Colonic mucosa (tissue), 4 donors: ENCODE results near the gene IMMP2L. TPM values are rescaled to one million over a fixed set of nuclear protein-coding genes. Genes with fewer than 3 reads are reported as not detected.

Experiments used
- DNase-seq: peaks from one replicate; pipeline ENCODE4 v3.0.0-alpha.2; 2020
- H3K27ac ChIP-seq: fragments of 200-600 bp; one replicate; pipeline ENCODE4 v1.8.0; 2021
- H3K27me3 ChIP-seq: fragments of 200-600 bp; one replicate; pipeline ENCODE4 v1.8.0; 2021
- H3K36me3 ChIP-seq: fragments of 200-600 bp; one replicate; pipeline ENCODE4 v1.8.0; 2021
- H3K4me1 ChIP-seq: fragments of 200-600 bp; one replicate; pipeline ENCODE4 v1.8.0; 2021; ENCODE audit warnings: mild to moderate bottlenecking
- H3K4me3 ChIP-seq: fragments of 200-600 bp; one replicate; pipeline ENCODE4 v1.8.0; 2021
- H3K9ac ChIP-seq, 2 donors: one replicate each; pipeline ENCODE4 v1.7.0; 2013; ENCODE audit warnings: control low read depth in 2 of 2, low read depth in 2 of 2, low read length in 2 of 2
- H3K9me3 ChIP-seq: fragments of 200-600 bp; one replicate; pipeline ENCODE4 v1.8.0; 2021
- CTCF ChIP-seq: fragments of 200-600 bp; IDR thresholded peaks from one replicate; pipeline ENCODE4 v1.8.0; 2022; ENCODE audit warnings: antibody characterized with exemption, mild to moderate bottlenecking
- intact Hi-C: fragments of 100-400 bp; cut with DNase I; formaldehyde crosslinking; loops from one replicate; pipeline ENCODE4 v1.14.1; 2022
- total RNA-seq, 2 donors: library from RNA; stranded (reverse); fragmentation: NEBNext Ultra II Directional in 1 of 2; extraction: Animal tissue kit (Norgen Biotek cat#: 25700) in 1 of 2; gene quantifications; one replicate each; pipeline ENCODE4 v1.2.1, GENCODE V29; 2021
- donor health status: healthy.
- donor health status: DM: no; HTN: no; CAD: no.
- donor health status: DM: no; HTN: no; CAD: no.

The IMMP2L gene
- total RNA-seq, 2 donors from 2014 or later = 13.4 to 15.4 TPM

- H3K9me3 ChIP-seq = no peaks in the 10 kb centered on the region
- intact Hi-C loops = loop anchor here (5.0 to 10.0 kb wide), 2 partner anchors 395 to 642 kb away; no protein-coding TSS in a partner anchor
- no peaks in the 10 kb centered on the region for H3K36me3 ChIP-seq
- peak; percentile 78 for TF ChIP-seq CTCF
- H3K27ac ChIP-seq = no peak overlapping the region
- no peaks in the 10 kb centered on the region for H3K4me1 ChIP-seq
- H3K27me3 ChIP-seq = no peaks in the 10 kb centered on the region
- no peak for DNase-seq
- no peak overlapping the region for H3K9ac ChIP-seq
- H3K4me3 ChIP-seq = no peak overlapping the region
Measured at GRCh38 chr7:111089822-111090426, 472.4 kb downstream of the IMMP2L start.

DNA sequence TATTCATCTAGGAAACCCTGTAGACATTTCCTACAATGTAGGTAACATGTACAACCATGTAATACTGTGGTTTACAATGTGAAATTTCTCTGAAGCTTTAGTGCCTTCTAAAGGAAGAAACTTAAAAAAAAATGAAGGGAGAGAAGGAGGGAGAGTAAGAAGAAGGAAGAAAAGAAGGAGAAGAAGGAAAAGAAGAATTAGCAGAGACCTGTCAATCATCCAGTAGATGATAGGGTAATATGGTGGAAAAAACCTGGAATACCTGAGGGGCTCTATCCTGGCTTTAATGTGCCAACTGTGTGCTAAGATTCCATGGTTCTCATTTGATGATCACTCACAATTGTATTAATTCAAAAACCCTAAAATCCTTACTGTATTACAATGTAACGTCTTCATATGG, 474.0 kb downstream of the IMMP2L start:
- H3K4me1 ChIP-seq = no peaks in the 10 kb centered on the region
- H3K4me3 ChIP-seq = no peak overlapping the region
- no peaks in the 10 kb centered on the region for H3K9me3 ChIP-seq
- DNase-seq = no peak
- intact Hi-C loops = no loop called here
- no peaks in the 10 kb centered on the region for H3K27me3 ChIP-seq
- TF ChIP-seq CTCF = no peak
- H3K9ac ChIP-seq = no peak overlapping the region
- no peak overlapping the region for H3K27ac ChIP-seq
- H3K36me3 ChIP-seq = no peaks in the 10 kb centered on the region

DNA sequence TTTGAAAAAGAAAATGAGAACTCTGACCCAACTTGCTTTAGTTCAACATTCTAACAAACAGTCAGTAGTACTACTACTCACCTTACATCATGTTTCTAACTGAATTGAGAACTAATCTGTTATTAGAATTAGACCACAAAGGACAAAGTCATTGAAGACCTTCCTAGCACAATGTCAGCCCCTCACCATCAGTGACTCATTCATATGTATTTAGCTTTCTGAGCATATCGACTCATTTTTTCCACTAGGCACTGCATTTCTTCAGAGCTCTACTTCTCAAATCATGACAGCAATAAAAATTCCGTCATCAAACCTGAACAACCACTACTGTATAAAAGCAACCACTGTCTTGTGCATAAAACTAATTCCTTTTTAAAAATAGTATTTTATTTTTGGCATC, 475.8 kb downstream of the IMMP2L start:
- intact Hi-C loops = no loop called here
- no peak for DNase-seq
- no peak for TF ChIP-seq CTCF

DNA sequence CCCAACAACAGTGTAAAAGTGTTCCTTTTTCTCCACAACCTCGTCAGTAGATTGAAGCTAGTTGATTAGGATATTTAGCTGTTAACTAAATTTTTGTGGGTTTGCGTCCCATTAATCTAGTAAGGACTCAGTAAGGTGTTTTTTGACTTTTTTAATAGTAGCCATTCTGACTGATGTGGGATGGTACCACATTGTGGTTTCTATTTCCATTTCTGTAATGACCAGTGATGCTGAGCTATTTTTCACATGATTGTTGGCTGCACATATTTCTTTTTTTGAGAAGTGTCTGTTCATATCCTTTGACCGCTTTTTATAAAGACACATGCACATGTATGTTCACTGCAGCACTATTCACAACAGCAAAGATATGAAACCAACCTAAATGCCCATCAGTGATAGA, 476.9 kb downstream of the IMMP2L start:
- no peak overlapping the region for H3K27ac ChIP-seq
- TF ChIP-seq CTCF = no peak
- H3K4me1 ChIP-seq = no peaks in the 10 kb centered on the region
- H3K36me3 ChIP-seq = no peaks in the 10 kb centered on the region
- H3K9ac ChIP-seq = no peak overlapping the region
- H3K9me3 ChIP-seq = no peaks in the 10 kb centered on the region
- intact Hi-C loops = no loop called here
- no peak for DNase-seq
- H3K4me3 ChIP-seq = no peak overlapping the region
- H3K27me3 ChIP-seq = no peaks in the 10 kb centered on the region

More for the DNA sequence above, 475.8 kb downstream of the IMMP2L start:
- no peaks in the 10 kb centered on the region for H3K4me1 ChIP-seq
- no peaks in the 10 kb centered on the region for H3K27me3 ChIP-seq
- H3K36me3 ChIP-seq = no peaks in the 10 kb centered on the region
- H3K27ac ChIP-seq = no peak overlapping the region
- no peak overlapping the region for H3K9ac ChIP-seq
- no peaks in the 10 kb centered on the region for H3K9me3 ChIP-seq
- H3K4me3 ChIP-seq = no peak overlapping the region

DNA sequence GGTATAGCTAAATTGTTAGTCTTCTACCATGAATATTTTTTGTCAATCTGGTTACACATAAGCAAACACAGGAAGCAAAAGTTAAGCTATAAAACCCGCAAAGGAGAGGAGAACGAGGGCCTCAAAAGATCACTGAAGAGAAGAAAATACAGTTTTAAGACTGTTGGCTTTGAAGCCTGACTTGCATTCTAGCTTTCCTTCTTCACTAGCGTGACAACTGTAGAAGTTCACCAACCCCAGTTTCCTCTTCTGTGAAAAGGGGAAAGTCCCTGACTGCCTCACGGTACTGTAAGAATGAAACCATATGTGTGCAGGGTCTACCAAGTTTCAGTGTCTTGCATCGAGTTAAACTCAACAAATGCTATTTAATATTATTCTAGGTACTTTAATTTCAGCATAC, 478.9 kb downstream of the IMMP2L start:
- Histone ChIP-seq H3K9me3 (no peaks in the 10 kb centered on the region), H3K4me1 (no peaks in the 10 kb centered on the region), H3K27ac (no peak overlapping the region), H3K9ac (no peak overlapping the region), H3K4me3 (no peak overlapping the region), H3K36me3 (no peaks in the 10 kb centered on the region), H3K27me3 (no peaks in the 10 kb centered on the region)
- no peak for DNase-seq
- no peak for TF ChIP-seq CTCF
- intact Hi-C loops = no loop called here
